GM12878 (cell line): Measurements from ENCODE around the gene TPRKB. TPM values are rescaled to one million over a fixed set of nuclear protein-coding genes. Genes with fewer than 3 reads are reported as not detected.

Experiments
- ATAC-seq: fragments of 200-7000 bp; cut with Tn5 transposase; 3 replicates; pipeline ENCODE4 v1.9.1; 2020; ENCODE audit warnings: mild to moderate bottlenecking, moderate library complexity
- BruUV-seq: library from RNA; stranded (reverse); fragments of 400-500 nt; replicated peaks from 2 replicates; lab custom pipeline; 2021; lab: Mats Ljungman, UMichigan
- CTCF ChIA-PET: fragments of 300-600 bp; sonication (Branson Sonifier 250); formaldehyde crosslinking; extraction: SDS; loops from one replicate; lab custom pipeline; 2021; ENCODE audit warnings: inconsistent platforms; lab: Yijun Ruan, JAX
- POLR2A ChIA-PET: fragments of 350-600 bp; formaldehyde crosslinking; extraction: SDS; loops from one replicate; lab custom pipeline; 2021; ENCODE audit warnings: inconsistent platforms; lab: Charles Lee
- RAD21 ChIA-PET: fragments of 300-600 bp; sonication (Branson Sonifier 250); formaldehyde crosslinking; loops from one replicate; lab custom pipeline; 2023; ENCODE audit warnings: antibody characterized with exemption; ENCODE audit not compliant: unreplicated experiment; lab: Charles Lee
- SMC1A ChIA-PET: fragments of 300-600 bp; sonication (Branson Sonifier 250); formaldehyde crosslinking; loops from one replicate; lab custom pipeline; 2023; ENCODE audit not compliant: unreplicated experiment, uncharacterized antibody; lab: Charles Lee
- DNase-seq: peaks from one replicate; pipeline ENCODE4 v3.0.0-alpha.2; 2011; ENCODE audit warnings: low read depth, low spot score
- FAIRE-seq: peaks from 3 replicates; lab custom pipeline; 2011; peaks lifted over from hg19 to GRCh38; lab: Jason Lieb, UNC
- H2AFZ ChIP-seq: 2 replicates; pipeline ENCODE4 v1.6.0; 2011; ENCODE audit warnings: low read depth, low read length, control low read depth; ENCODE audit not compliant: control insufficient read depth
- H3K27ac ChIP-seq: 2 replicates; pipeline ENCODE4 v1.5.1; 2011; ENCODE audit warnings: control low read depth; ENCODE audit not compliant: control insufficient read depth, insufficient read depth
- H3K27me3 ChIP-seq, 2 experiments: replicated peaks in 1 of 2; 2 replicates each; pipeline versions ENCODE4 v1.6.0 to v1.6.1; 2011; ENCODE audit warnings: low read length in 1 of 2; ENCODE audit not compliant: control insufficient read depth in 2 of 2, insufficient read depth in 2 of 2
- H3K36me3 ChIP-seq, 2 experiments: 2 replicates each; pipeline ENCODE4 v1.5.1; 2011; ENCODE audit warnings: low read length in 1 of 2; ENCODE audit not compliant: control insufficient read depth in 2 of 2, insufficient read depth in 2 of 2
- H3K4me1 ChIP-seq: 2 replicates; pipeline ENCODE4 v1.6.1; 2011; ENCODE audit warnings: mild to moderate bottlenecking, low read length, moderate library complexity, mixed read lengths; ENCODE audit not compliant: control insufficient read depth, insufficient read depth
- H3K4me2 ChIP-seq: 2 replicates; pipeline ENCODE4 v1.6.0; 2011; ENCODE audit warnings: control low read depth; ENCODE audit not compliant: control insufficient read depth, insufficient read depth
- H3K4me3 ChIP-seq: fragments of 200-600 bp; sonication (generic); 2 replicates; pipeline ENCODE4 v1.5.1; 2016
- H3K79me2 ChIP-seq: 2 replicates; pipeline ENCODE4 v1.6.0; 2011; ENCODE audit warnings: low read length; ENCODE audit not compliant: control insufficient read depth, insufficient read depth
- H3K9ac ChIP-seq: 2 replicates; pipeline ENCODE4 v1.8.0; 2011; ENCODE audit warnings: low read length, control low read depth, mixed read lengths; ENCODE audit not compliant: control insufficient read depth, insufficient read depth
- H3K9me3 ChIP-seq: replicated peaks from 3 replicates; pipeline ENCODE4 v1.5.1; 2011; ENCODE audit warnings: mild to moderate bottlenecking, low read length; ENCODE audit not compliant: control insufficient read depth, insufficient read depth
- H4K20me1 ChIP-seq: 2 replicates; pipeline ENCODE4 v1.6.0; 2011; ENCODE audit not compliant: control insufficient read depth, insufficient read depth
- CBX3 ChIP-seq: fragments of 200-600 bp; sonication (generic); IDR thresholded peaks from 2 replicates; pipeline ENCODE4 v1.6.1; 2016; ENCODE audit warnings: low read depth, borderline replicate concordance
- NBN ChIP-seq: fragments of 450-650 bp; IDR thresholded peaks from 2 replicates; pipeline ENCODE4 v1.6.1; 2016
- POLR2AphosphoS2 ChIP-seq: IDR thresholded peaks from 2 replicates; pipeline ENCODE4 v1.6.1; 2011; ENCODE audit warnings: low read depth, mild to moderate bottlenecking, low read length, improper control_type of control experiment, moderate library complexity
- ZBTB4 ChIP-seq: fragments of 450-650 bp; formaldehyde crosslinking; IDR thresholded peaks from 2 replicates; pipeline ENCODE4 v1.4.0; 2022; ENCODE audit warnings: mild to moderate bottlenecking, moderate library complexity
- WGBS: methylation state at CpG from one replicate; pipeline ENCODE4 v1.1.6; 2016; ENCODE audit warnings: low lambda C conversion rate; ENCODE audit not compliant: insufficient replicate concordance, insufficient coverage; ENCODE audit errors: missing lambda C conversion rate; 5-methylcytosine and 5-hydroxymethylcytosine counted together
- in situ Hi-C: fragments of 300-500 bp; cut with MboI; formaldehyde crosslinking; loops from 9 replicates; pipeline ENCODE4 v1.14.3; 2018; ENCODE audit warnings: mixed read lengths
- intact Hi-C: fragments of 100-400 bp; cut with micrococcal nuclease; formaldehyde crosslinking; loops from one replicate; pipeline ENCODE4 v1.14.2; 2022; ENCODE audit not compliant: unreplicated experiment
- polyA plus RNA-seq, 11 experiments: library from polyadenylated mRNA; depleted of rRNA in 4 of 11; unstranded in 6 of 11; stranded (reverse) in 5 of 11; fragments of >200 nt; fragmentation: Nextera tagmentation in 4 of 11; fragmentation: Illumina TruSeq in 1 of 11; extraction: Ambion mirVana in 4 of 11; extraction: Trizol in 1 of 11; gene quantifications; 1 replicate in 1 of 11; 2 replicates in 10 of 11; pipeline versions ENCODE4 v1.2.1 to v1.2.3, GENCODE V29; 2011 to 2016; ENCODE audit warnings: inconsistent platforms in 2 of 11, missing spikeins in 2 of 11, low read depth in 1 of 11
- total RNA-seq, 4 experiments: library from RNA; depleted of rRNA in 3 of 4; stranded (reverse); fragments of >200 nt in 3 of 4; fragmentation: Illumina TruSeq in 1 of 4; extraction: Trizol in 1 of 4; gene quantifications; 2 replicates each; pipeline versions ENCODE4 v1.2.1 to v1.2.3, GENCODE V29; 2013 to 2021

TPRKB gene
- total and polyA plus RNA-seq, 10 of the 15 experiments (the other 5 are each of a cell fraction or from before 2014, with no cell fraction given) = 28.1 to 129 (median 67.2) TPM

- RAD21 ChIA-PET = no interaction called here
Observed at GRCh38 chr2:73698101-73698500, 39.0 kb downstream of the TPRKB start.

More at GRCh38 chr2:73698101-73698500, 39.0 kb downstream of the TPRKB start:
- ATAC-seq = no peak
- no peak overlapping the region for H2AFZ ChIP-seq
- H3K79me2 ChIP-seq = no peaks in the 10 kb centered on the region
- H3K4me2 ChIP-seq = no peak overlapping the region
- POLR2A ChIA-PET = no interaction called here
- H3K27ac ChIP-seq = no peak overlapping the region
- BruUV-seq = no TSS peak
- in situ Hi-C loops (no loop called here), intact Hi-C loops (no loop called here)
- 0% methylated on average over 1 of the region's 1 CpG for WGBS
- H4K20me1 ChIP-seq = no peaks in the 10 kb centered on the region
- H3K9ac ChIP-seq = no peak overlapping the region
- no peak overlapping the region for H3K4me3 ChIP-seq
- H3K4me1 ChIP-seq = no peaks in the 10 kb centered on the region
- no peaks in the 10 kb centered on the region; a peak in 2 of 4 replicates for H3K27me3 ChIP-seq
- no peak for FAIRE-seq
- SMC1A ChIA-PET = interaction anchor here (1.5 kb wide), 1 partner anchor 8 kb away, joined by 3 read pairs; no protein-coding TSS in a partner anchor
- TF ChIP-seq CBX3 = no peak
- no peak for TF ChIP-seq POLR2AphosphoS2
- no peak for TF ChIP-seq ZBTB4 (CRISPR knock-in tag)
- no peak for TF ChIP-seq NBN
- CTCF ChIA-PET = no interaction called here
- H3K36me3 ChIP-seq = no peaks in the 10 kb centered on the region
- no peaks in the 10 kb centered on the region; the same call in 2 of the 3 replicates for H3K9me3 ChIP-seq
- DNase-seq = no peak
